GM12874 (cell line): ENCODE data around the gene SYCE1.
A peak's percentile ranks its signal among the peaks of the same experiment; 100 is the strongest.

Source experiments
- CTCF ChIP-seq: IDR thresholded peaks from 2 replicates; pipeline ENCODE4 v1.5.1; 2011; ENCODE audit warnings: low read depth, mild to moderate bottlenecking, control low read depth, low read length, moderate library complexity; ENCODE audit not compliant: insufficient read depth

Gene SYCE1

GRCh38 chr10:133565441-133566294, at the start of gene SYCE1:
Gene SYCE1 (minus strand): TSS chr10:133565583. CDS start chr10:133565529, 54 bp downstream.
- no peak for TF ChIP-seq CTCF

- TF ChIP-seq CTCF, result no peak
These were observed 49.6 kb upstream of the SYCE1 start for GRCh38 chr10:133614830-133615580.

GRCh38 chr10:133613699-133614098, 48.3 kb upstream of the SYCE1 start:
- no peak for TF ChIP-seq CTCF

GRCh38 chr10:133611079-133611478, 45.7 kb upstream of the SYCE1 start:
- no peak for TF ChIP-seq CTCF

- TF ChIP-seq CTCF, result peak; percentile 25; the same call in 1 of the 2 replicates
These were observed 43.5 kb upstream of the SYCE1 start for GRCh38 chr10:133608855-133609254.

- TF ChIP-seq CTCF, result no peak
These were observed 35.3 kb upstream of the SYCE1 start for GRCh38 chr10:133600657-133601056.

GRCh38 chr10:133592716-133593115, 27.3 kb upstream of the SYCE1 start:
- no peak for TF ChIP-seq CTCF
